Measurements from ENCODE around the gene CHID1. TPM values are rescaled to one million over a fixed set of nuclear protein-coding genes. Genes with fewer than 3 reads are reported as not detected.

Gene CHID1
- total RNA-seq, 3 donors from 2014 or later = 58.3 to 79.5 (median 68.3) TPM

- Histone ChIP-seq H3K9me3 (no peaks in the 10 kb centered on the region), H3K4me3 (peak within 1 kb of the TSS; percentile 39 to 79 (median 60)), H3K36me3 (peaks cover 9% of the 10 kb centered on the region), H3K4me1 (peaks cover 37 to 55% of the 10 kb centered on the region in 2 donors), H3K27ac (peak within 1 kb of the TSS; percentile 79 to 94), H3K27me3 (no peaks in the 10 kb centered on the region)
- DNase-seq (ENCODE audit: low spot score in 2 of 2) = no peak
- intact Hi-C loops (cut with DNase I; ENCODE audit: low total_unique reads) = no loop called here
- TF ChIP-seq POLR2AphosphoS5 (IDR thresholded peaks at IDR 0.05) (no peak), POLR2A (IDR thresholded peaks at IDR 0.05) (no peak), CTCF (IDR thresholded peaks at IDR 0.05) (no peak)
Observed at GRCh38 chr11:827897-828192, 82.8 kb downstream of the CHID1 start, which contains the start of gene CRACR2B. CRACR2B (plus strand) TSS chr11:827919; CDS start chr11:828608, 689 bp downstream.

GRCh38 chr11:827146-827896 is 83.3 kb downstream of the CHID1 start:
- TF ChIP-seq POLR2AphosphoS5 (IDR thresholded peaks at IDR 0.05) = peak in 1 of 3 donors; percentile 38
- TF ChIP-seq CTCF (IDR thresholded peaks at IDR 0.05) = no peak
- TF ChIP-seq POLR2A (IDR thresholded peaks at IDR 0.05) = no peak
- H3K9me3 ChIP-seq = no peaks in the 10 kb centered on the region
- H3K27ac ChIP-seq = peak overlapping the region; percentile 79 to 94
- peaks cover 9% of the 10 kb centered on the region for H3K36me3 ChIP-seq
- intact Hi-C loops (cut with DNase I; ENCODE audit: low total_unique reads) = no loop called here
- H3K27me3 ChIP-seq = no peaks in the 10 kb centered on the region
- peak overlapping the region; percentile 39 to 79 (median 60) for H3K4me3 ChIP-seq
- H3K4me1 ChIP-seq = peaks cover 33 to 56% of the 10 kb centered on the region in 2 donors
- DNase-seq (ENCODE audit: low spot score in 2 of 2) = no peak

- H3K4me3 ChIP-seq = peak overlapping the region; percentile 39 to 79 (median 60)
- intact Hi-C loops (cut with DNase I; ENCODE audit: low total_unique reads) = no loop called here
- H3K4me1 ChIP-seq = peaks cover 28 to 57% of the 10 kb centered on the region in 2 donors
- no peak for DNase-seq (ENCODE audit: low spot score in 2 of 2)
- no peaks in the 10 kb centered on the region for H3K9me3 ChIP-seq
- H3K27ac ChIP-seq = peak overlapping the region; percentile 79 to 94
- H3K27me3 ChIP-seq = no peaks in the 10 kb centered on the region
- H3K36me3 ChIP-seq = peaks cover 9% of the 10 kb centered on the region
- no peak for TF ChIP-seq CTCF (IDR thresholded peaks at IDR 0.05)
- no peak for TF ChIP-seq POLR2AphosphoS5 (IDR thresholded peaks at IDR 0.05)
- no peak for TF ChIP-seq POLR2A (IDR thresholded peaks at IDR 0.05)
Observed at GRCh38 chr11:826836-827145, 83.8 kb downstream of the CHID1 start.

- DNase-seq (ENCODE audit: low spot score in 2 of 2) = no peak
- intact Hi-C loops (cut with DNase I; ENCODE audit: low total_unique reads) = no loop called here
- H3K4me3 ChIP-seq = peak overlapping the region in 2 of 3 donors; percentile 60 to 79
Observed at GRCh38 chr11:826227-826621, 84.4 kb downstream of the CHID1 start.

More at GRCh38 chr11:826227-826621, 84.4 kb downstream of the CHID1 start:
- Histone ChIP-seq H3K4me1 (peaks cover 29 to 63% of the 10 kb centered on the region in 2 donors), H3K36me3 (peaks cover 9% of the 10 kb centered on the region), H3K9me3 (no peaks in the 10 kb centered on the region), H3K27me3 (no peaks in the 10 kb centered on the region), H3K27ac (peak overlapping the region; percentile 79 to 94)
- TF ChIP-seq POLR2AphosphoS5 (IDR thresholded peaks at IDR 0.05) (no peak), CTCF (IDR thresholded peaks at IDR 0.05) (no peak), POLR2A (IDR thresholded peaks at IDR 0.05) (no peak)

All from breast epithelium (tissue), 4 donors.